ENCODE data around the gene LZTR1. TPM values are rescaled to one million over a fixed set of nuclear protein-coding genes. Genes with fewer than 3 reads are reported as not detected.

LZTR1 gene
- total RNA-seq, 2 experiments from 2014 or later, result 48.4 to 51.3 TPM

DNA sequence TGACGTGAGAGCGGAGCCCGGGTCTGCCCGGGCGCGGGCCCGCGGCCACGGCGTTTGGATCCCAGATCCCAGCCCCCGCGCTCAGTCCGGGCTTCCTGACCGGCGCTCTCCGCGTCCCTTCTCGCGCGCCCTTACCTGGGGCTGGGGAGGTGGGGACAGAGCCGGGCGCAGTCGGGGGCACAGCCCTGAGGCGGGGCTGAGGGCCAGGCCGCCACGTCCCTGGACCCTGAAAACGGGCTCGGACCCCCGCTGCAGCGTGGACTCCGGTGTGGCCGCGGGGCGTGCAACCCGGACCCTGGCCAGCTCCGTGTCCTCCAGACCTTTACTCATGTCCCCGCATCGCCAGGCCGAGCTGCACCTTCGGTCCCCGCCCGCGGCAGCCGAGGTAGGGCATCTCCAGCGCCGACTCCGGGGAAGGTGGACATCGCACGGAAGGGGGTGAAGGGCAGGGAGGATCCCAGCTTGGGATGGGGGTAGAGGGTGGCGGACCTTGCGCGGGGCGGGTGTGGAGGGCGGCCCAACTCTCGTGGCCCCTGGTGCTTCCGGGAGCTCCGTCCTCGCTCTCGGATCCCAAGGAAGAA, 24.9 kb upstream of the LZTR1 start:
- H3K4me1 ChIP-seq (ENCODE audit: insufficient read depth, low read length), result peaks cover 26% of the 10 kb centered on the region
- intact Hi-C loops (cut with DNase I, micrococcal nuclease), result no loop called here
- ChIA-PET POLR2A (no interaction called here), CTCF (no interaction called here)
- H3K36me3 Mint-ChIP-seq (ENCODE audit: low read depth), result peaks cover 21% of the 10 kb centered on the region
- peak in 1 of 14 experiments; percentile 17 for DNase-seq
- peaks cover 14% of the 10 kb centered on the region for H3K4me1 Mint-ChIP-seq (ENCODE audit: low read depth)
- peaks cover 36% of the 10 kb centered on the region for H3K27me3 Mint-ChIP-seq
- peaks cover 20% of the 10 kb centered on the region for H3K36me3 ChIP-seq (ENCODE audit: insufficient read depth, low read length)
- peaks cover 21% of the 10 kb centered on the region in 2 experiments for H3K27me3 ChIP-seq (ENCODE audit: control insufficient read depth in 1 of 2, insufficient read depth in 2 of 2, low read length in 2 of 2)
- peak overlapping the region; percentile 47 for H3K4me3 ChIP-seq (ENCODE audit: low read length)
- H3K27ac Mint-ChIP-seq, result no peak overlapping the region
- no peaks in the 10 kb centered on the region for H3K9me3 Mint-ChIP-seq
- H3K4me3 Mint-ChIP-seq, result no peak overlapping the region
- peak; percentile 17 for ATAC-seq (ENCODE audit: poor library complexity)
- peaks cover 0 to 3% of the 10 kb centered on the region in 2 experiments for H3K9me3 ChIP-seq (ENCODE audit: control insufficient read depth in 1 of 2, insufficient read depth in 1 of 2, low read length in 2 of 2)
- no peak overlapping the region for H3K27ac ChIP-seq (ENCODE audit: low read depth in 1 of 2, low read length in 2 of 2)
- TF ChIP-seq CTCF (IDR thresholded peaks at IDR 0.05), result no peak

GRCh38 chr22:20957683-20958431, 24.2 kb upstream of the LZTR1 start:
- Mint-ChIP-seq H3K27ac (no peak overlapping the region), H3K27me3 (peaks cover 37% of the 10 kb centered on the region), H3K36me3 (ENCODE audit: low read depth) (peaks cover 14% of the 10 kb centered on the region), H3K9me3 (no peaks in the 10 kb centered on the region), H3K4me3 (no peak overlapping the region), H3K4me1 (ENCODE audit: low read depth) (peaks cover 14% of the 10 kb centered on the region)
- Histone ChIP-seq H3K4me1 (ENCODE audit: insufficient read depth, low read length) (peaks cover 26% of the 10 kb centered on the region), H3K36me3 (ENCODE audit: insufficient read depth, low read length) (peaks cover 14% of the 10 kb centered on the region), H3K9me3 (ENCODE audit: control insufficient read depth in 1 of 2, insufficient read depth in 1 of 2, low read length in 2 of 2) (peaks cover 0 to 3% of the 10 kb centered on the region in 2 experiments), H3K27me3 (ENCODE audit: control insufficient read depth in 1 of 2, insufficient read depth in 2 of 2, low read length in 2 of 2) (peaks cover 21% of the 10 kb centered on the region in 2 experiments), H3K27ac (ENCODE audit: low read depth in 1 of 2, low read length in 2 of 2) (no peak overlapping the region), H3K4me3 (ENCODE audit: low read length) (peak overlapping the region; percentile 47)
- ChIA-PET CTCF (interaction anchor here (0.5 kb wide), 1 partner anchor 733 kb away, joined by 3 read pairs; no protein-coding TSS in a partner anchor), POLR2A (no interaction called here)
- ATAC-seq (ENCODE audit: poor library complexity) (peak; percentile 14), DNase-seq (no peak)
- TF ChIP-seq CTCF (IDR thresholded peaks at IDR 0.05), result no peak
- intact Hi-C loops (cut with DNase I, micrococcal nuclease), result no loop called here

DNA sequence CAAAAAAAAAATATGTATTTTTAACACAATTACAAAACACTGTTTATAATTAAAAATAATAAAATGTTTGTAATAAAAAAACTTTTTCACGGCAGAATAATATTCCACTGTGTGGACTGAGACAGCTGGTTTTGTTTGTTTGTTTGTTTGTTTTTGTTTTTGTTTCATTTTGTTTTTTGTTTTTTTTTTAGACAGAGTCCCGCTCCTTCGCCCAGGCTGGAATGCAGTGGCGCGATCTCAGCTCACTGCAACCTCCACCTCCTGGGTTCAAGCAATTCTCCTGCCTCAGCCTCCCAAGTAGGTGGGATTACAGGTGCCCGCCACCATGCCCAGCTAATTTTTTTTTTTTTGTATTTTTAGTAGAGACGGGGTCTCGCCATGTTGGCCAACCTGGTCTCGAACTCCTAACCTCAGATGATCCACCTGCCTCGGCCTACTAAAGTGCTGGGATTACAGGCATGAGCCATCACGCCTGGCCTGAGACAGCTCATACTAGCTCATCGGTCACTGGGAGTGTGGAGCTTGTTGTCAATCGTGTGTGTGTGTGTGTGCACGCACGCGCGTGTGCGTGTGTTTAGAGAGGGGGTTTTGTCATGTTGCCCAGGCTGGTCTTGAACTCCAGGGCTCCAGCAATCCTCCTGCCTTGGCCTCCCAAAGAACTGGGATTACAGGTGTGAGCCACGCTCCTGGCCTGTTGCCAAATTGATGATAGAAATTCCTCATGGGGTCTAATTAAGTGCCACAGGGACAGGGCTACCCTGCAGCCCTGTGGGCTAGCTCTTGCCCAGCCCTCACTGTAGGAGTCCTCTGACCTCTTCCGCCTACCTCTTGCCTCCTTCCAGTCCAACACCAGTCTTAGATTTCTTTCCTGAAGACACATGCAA, 22.3 kb upstream of the LZTR1 start:
- TF ChIP-seq CTCF (IDR thresholded peaks at IDR 0.05), result no peak
- POLR2A ChIA-PET, result no interaction called here

More for the DNA sequence above, 22.3 kb upstream of the LZTR1 start:
- Mint-ChIP-seq H3K4me1 (ENCODE audit: low read depth) (peaks cover 19% of the 10 kb centered on the region), H3K27ac (no peak overlapping the region), H3K36me3 (ENCODE audit: low read depth) (no peaks in the 10 kb centered on the region), H3K9me3 (no peaks in the 10 kb centered on the region), H3K4me3 (no peak overlapping the region), H3K27me3 (peaks cover 48% of the 10 kb centered on the region)
- CTCF ChIA-PET, result interaction anchor here (0.6 kb wide), 1 partner anchor 808 kb away, joined by 4 read pairs; no protein-coding TSS in a partner anchor
- Histone ChIP-seq H3K27me3 (ENCODE audit: control insufficient read depth in 1 of 2, insufficient read depth in 2 of 2, low read length in 2 of 2) (peaks cover 21 to 29% of the 10 kb centered on the region in 2 experiments), H3K4me1 (ENCODE audit: insufficient read depth, low read length) (peaks cover 37% of the 10 kb centered on the region), H3K27ac (ENCODE audit: low read depth in 1 of 2, low read length in 2 of 2) (no peak overlapping the region), H3K36me3 (ENCODE audit: insufficient read depth, low read length) (no peaks in the 10 kb centered on the region), H3K4me3 (ENCODE audit: low read length) (no peak overlapping the region), H3K9me3 (ENCODE audit: control insufficient read depth in 1 of 2, insufficient read depth in 1 of 2, low read length in 2 of 2) (peaks cover 0 to 3% of the 10 kb centered on the region in 2 experiments)
- ATAC-seq (ENCODE audit: poor library complexity) (no peak), DNase-seq (no peak)
- intact Hi-C loops (cut with DNase I, micrococcal nuclease), result no loop called here

Measured in CD4-positive, alpha-beta T cell (primary cell).